HCT116 (cell line): ENCODE results near the gene AOAH. TPM values are rescaled to one million over a fixed set of nuclear protein-coding genes. Genes with fewer than 3 reads are reported as not detected.

Experiments
- ATAC-seq: fragments of 200-7000 bp; cut with Tn5 transposase; 2 replicates; pipeline ENCODE4 v1.9.1; 2020; ENCODE audit warnings: mild to moderate bottlenecking, moderate library complexity
- BruUV-seq: library from RNA; stranded (reverse); fragments of 400-500 nt; replicated peaks from 2 replicates; lab custom pipeline; 2021; lab: Mats Ljungman, UMichigan
- CTCF ChIA-PET: fragments of 300-600 bp; sonication (Branson Sonifier 250); formaldehyde crosslinking; loops from one replicate; lab custom pipeline; 2021; ENCODE audit warnings: antibody characterized with exemption; lab: Charles Lee
- POLR2A ChIA-PET: fragments of 300-600, 350-600 bp; sonication (Branson Sonifier 250); formaldehyde crosslinking; loops from one replicate; lab custom pipeline; 2021; ENCODE audit warnings: antibody characterized with exemption; lab: Charles Lee
- RAD21 ChIA-PET, 2 experiments: fragments of 300-600 bp; sonication (Branson Sonifier 250); formaldehyde crosslinking; loops; one replicate each; lab custom pipeline; 2023; ENCODE audit warnings: low total read pairs in 2 of 2; ENCODE audit not compliant: uncharacterized antibody in 2 of 2, unreplicated experiment in 2 of 2, low non-redundant PET in 1 of 2; lab: Charles Lee
- DNase-seq: peaks from one replicate; pipeline ENCODE4 v3.0.0-alpha.2; 2010; ENCODE audit warnings: low read depth, low spot score
- H2AFZ ChIP-seq: fragments of 200-600 bp; shearing (Covaris generic), sonication (generic); 2 replicates; pipeline ENCODE4 v1.6.1; 2017; ENCODE audit warnings: low read depth, mixed run types, mixed read lengths, antibody characterized with exemption, low read length; ENCODE audit not compliant: poor library complexity, severe bottlenecking
- H3K27ac ChIP-seq: 2 replicates; pipeline ENCODE4 v1.5.1; 2012; ENCODE audit warnings: low read depth, low read length
- H3K27me3 ChIP-seq: fragments of 200-600 bp; sonication (generic); 2 replicates; pipeline ENCODE4 v1.6.1; 2016; ENCODE audit warnings: mixed run types, low read length, mixed read lengths; ENCODE audit not compliant: insufficient read depth
- H3K36me3 ChIP-seq, 2 experiments: fragments of 200-500 bp in 1 of 2; fragments of 200-600 bp in 1 of 2; sonication (Bioruptor generic) in 1 of 2; sonication (generic) in 1 of 2; 2 replicates each; pipeline versions ENCODE4 v1.5.1 to v1.6.1; 2014 to 2016; ENCODE audit warnings: low read length in 2 of 2, inconsistent platforms in 1 of 2, mixed read lengths in 1 of 2, mixed run types in 1 of 2; ENCODE audit not compliant: insufficient read depth in 2 of 2, control insufficient read depth in 1 of 2
- H3K4me1 ChIP-seq, 2 experiments: fragments of 200-600 bp in 1 of 2; sonication (generic) in 1 of 2; 2 replicates each; pipeline versions ENCODE4 v1.5.1 to v1.6.1; 2012 to 2017; ENCODE audit warnings: low read length in 2 of 2, inconsistent platforms in 1 of 2, mild to moderate bottlenecking in 1 of 2, mixed read lengths in 1 of 2, mixed run types in 1 of 2, moderate library complexity in 1 of 2; ENCODE audit not compliant: insufficient read depth in 2 of 2, control insufficient read depth in 1 of 2
- H3K4me2 ChIP-seq: fragments of 200-600 bp; sonication (generic); 2 replicates; pipeline ENCODE4 v1.6.1; 2017; ENCODE audit warnings: mixed run types, low read length, mixed read lengths
- H3K4me3 ChIP-seq, 2 experiments: fragments of 200-600 bp in 1 of 2; sonication (generic) in 1 of 2; replicated peaks in 1 of 2; 2 replicates each; pipeline ENCODE4 v1.5.1; 2011 to 2016; ENCODE audit warnings: low read length in 2 of 2, control low read depth in 1 of 2, low read depth in 1 of 2, mild to moderate bottlenecking in 1 of 2, mixed read lengths in 1 of 2, mixed run types in 1 of 2
- H3K79me2 ChIP-seq: fragments of 200-600 bp; sonication (generic); 2 replicates; pipeline ENCODE4 v1.6.1; 2017; ENCODE audit warnings: mild to moderate bottlenecking, mixed run types, low read length, moderate library complexity, mixed read lengths; ENCODE audit not compliant: insufficient read depth
- H3K9ac ChIP-seq: fragments of 200-600 bp; sonication (generic); 2 replicates; pipeline ENCODE4 v1.6.1; 2016; ENCODE audit warnings: low read length, mixed read lengths
- H3K9me2 ChIP-seq: fragments of 200-600 bp; sonication (generic), shearing (Covaris generic); 2 replicates; pipeline ENCODE4 v1.6.1; 2017; ENCODE audit warnings: mixed run types, mild to moderate bottlenecking, moderate library complexity; ENCODE audit not compliant: insufficient read depth
- H3K9me3 ChIP-seq, 2 experiments: fragments of 200-500 bp in 1 of 2; fragments of 200-600 bp in 1 of 2; sonication (Bioruptor generic) in 1 of 2; sonication (generic) in 1 of 2; 2 replicates each; pipeline ENCODE4 v1.6.1; 2014 to 2017; ENCODE audit warnings: low read length in 2 of 2, mixed read lengths in 2 of 2, inconsistent platforms in 1 of 2, low read depth in 1 of 2, mild to moderate bottlenecking in 1 of 2, mixed run types in 1 of 2, moderate library complexity in 1 of 2; ENCODE audit not compliant: control insufficient read depth in 1 of 2, insufficient read depth in 1 of 2
- H4K20me1 ChIP-seq: fragments of 200-600 bp; sonication (generic), shearing (Covaris generic); 2 replicates; pipeline ENCODE4 v1.6.1; 2017; ENCODE audit warnings: mixed run types, mild to moderate bottlenecking, moderate library complexity; ENCODE audit not compliant: insufficient read depth
- CBX3 ChIP-seq: IDR thresholded peaks from 2 replicates; pipeline ENCODE4 v1.6.1; 2012; ENCODE audit warnings: low read depth
- CTCF ChIP-seq, 3 experiments: fragments of 200-600 bp in 1 of 3; sonication (generic) in 1 of 3; IDR thresholded peaks in 2 of 3; conservative IDR thresholded peaks in 1 of 3; 2 replicates each; pipeline ENCODE4 v1.5.1; 2012 to 2017; ENCODE audit warnings: low read depth in 2 of 3, low read length in 2 of 3, antibody characterized with exemption in 1 of 3, borderline replicate concordance in 1 of 3, control low read depth in 1 of 3, mild to moderate bottlenecking in 1 of 3, mixed read lengths in 1 of 3, mixed run types in 1 of 3, moderate library complexity in 1 of 3; ENCODE audit not compliant: insufficient read depth in 1 of 3
- ELF1 ChIP-seq: IDR thresholded peaks from 2 replicates; pipeline ENCODE4 v1.6.1; 2012; ENCODE audit warnings: low read depth, borderline replicate concordance
- POLR2A ChIP-seq: IDR thresholded peaks from 2 replicates; pipeline ENCODE4 v1.7.0; 2011; ENCODE audit warnings: borderline replicate concordance; ENCODE audit not compliant: insufficient read depth, insufficient read length; ENCODE audit errors: extremely low read depth
- POLR2AphosphoS5 ChIP-seq: IDR thresholded peaks from 2 replicates; pipeline ENCODE4 v1.6.1; 2011; ENCODE audit warnings: mild to moderate bottlenecking, low read depth, low read length, moderate library complexity
- SRF ChIP-seq: IDR thresholded peaks from 2 replicates; pipeline ENCODE4 v1.6.1; 2012; ENCODE audit warnings: low read depth
- intact Hi-C: fragments of 100-400 bp; cut with micrococcal nuclease; formaldehyde crosslinking; loops from 2 replicates; pipeline ENCODE4 v1.10.0; 2022
- total RNA-seq: library from RNA; stranded (reverse); gene quantifications from one replicate; pipeline ENCODE4 v1.2.1, GENCODE V29; 2021; ENCODE audit not compliant: unreplicated experiment

Gene AOAH
- total RNA-seq, 1 experiment from 2014 or later: 1.1 TPM

- no peak overlapping the region for H2AFZ ChIP-seq
- RAD21 ChIA-PET: no interaction called here
- intact Hi-C loops: no loop called here
- no peak overlapping the region for H3K27ac ChIP-seq
- ATAC-seq (no peak), DNase-seq (no peak)
- H3K9me3 ChIP-seq: no peaks in the 10 kb centered on the region
- no peaks in the 10 kb centered on the region for H3K9me2 ChIP-seq
- no peaks in the 10 kb centered on the region for H3K79me2 ChIP-seq
- POLR2A ChIA-PET: no interaction called here
- no peak overlapping the region for H3K4me2 ChIP-seq
- H3K36me3 ChIP-seq: no peaks in the 10 kb centered on the region
- peaks cover 12% of the 10 kb centered on the region; the same call in 1 of the 2 replicates for H3K27me3 ChIP-seq
- H3K4me1 ChIP-seq: no peaks in the 10 kb centered on the region
- CTCF ChIA-PET: no interaction called here
- H3K4me3 ChIP-seq: no peak overlapping the region
- TF ChIP-seq SRF: no peak
- TF ChIP-seq, all 23 proteins: peak for 0
- no peaks in the 10 kb centered on the region for H4K20me1 ChIP-seq
- BruUV-seq: no TSS peak
- no peak overlapping the region for H3K9ac ChIP-seq
Observed at GRCh38 chr7:36564489-36564888, 159.8 kb downstream of the AOAH start.

GRCh38 chr7:36563706-36564327 lies 160.5 kb downstream of the AOAH start:
- Histone ChIP-seq H3K79me2 (no peaks in the 10 kb centered on the region), H3K9me2 (no peaks in the 10 kb centered on the region), H2AFZ (no peak overlapping the region), H3K4me3 (no peak overlapping the region), H3K4me1 (no peaks in the 10 kb centered on the region), H3K9ac (no peak overlapping the region), H3K9me3 (no peaks in the 10 kb centered on the region), H3K27me3 (peaks cover 12% of the 10 kb centered on the region; the same call in 1 of the 2 replicates), H3K36me3 (no peaks in the 10 kb centered on the region), H4K20me1 (no peaks in the 10 kb centered on the region), H3K4me2 (no peak overlapping the region), H3K27ac (no peak overlapping the region)
- no peak for TF ChIP-seq CTCF (IDR thresholded peaks at IDR 0.05 in 2 of 3, conservative IDR thresholded peaks at IDR 0.05 in 1 of 3; ENCODE audit: borderline replicate concordance in 1 of 3, insufficient read depth in 1 of 3, low read depth in 2 of 3, low read length in 2 of 3)
- TF ChIP-seq POLR2A: no peak
- TF ChIP-seq CBX3: no peak
- TF ChIP-seq ELF1: no peak
- no peak for TF ChIP-seq POLR2AphosphoS5
- DNase-seq: no peak
- ChIA-PET POLR2A (no interaction called here), RAD21 (no interaction called here), CTCF (no interaction called here)
- intact Hi-C loops: no loop called here
- no peak for ATAC-seq
- no TSS peak for BruUV-seq
